ENCODE data around the gene HSD17B14. TPM values are rescaled to one million over a fixed set of nuclear protein-coding genes. Genes with fewer than 3 reads are reported as not detected.
A peak's percentile ranks its signal among the peaks of the same experiment; 100 is the strongest.
"Not testable (repeated sequence)": the region's sequence is repeated elsewhere in the genome, so short reads cannot be mapped to it uniquely, and the experiment has no call there.

The HSD17B14 gene
- total RNA-seq, 1 experiment from 2014 or later = 58.9 TPM

GRCh38 chr19:48870048-48870447 lies 33.8 kb upstream of the HSD17B14 start:
- in situ Hi-C loops (cut with HindIII; ENCODE audit: low pct_unique_long_range_greater_than_20kb, low sequenced_read_pairs) = no loop called here

GRCh38 chr19:48868114-48868886 lies 32.0 kb upstream of the HSD17B14 start, which contains the start of gene PLEKHA4:
Gene PLEKHA4 (minus strand): TSS chr19:48868617. CDS start chr19:48867620, 997 bp downstream.
- in situ Hi-C loops (cut with HindIII; ENCODE audit: low pct_unique_long_range_greater_than_20kb, low sequenced_read_pairs) = no loop called here

More at GRCh38 chr19:48870048-48870447, 33.8 kb upstream of the HSD17B14 start:
- no peak for DNase-seq (ENCODE audit: low read depth, low spot score)

GRCh38 chr19:48867746-48868113 lies 31.4 kb upstream of the HSD17B14 start:
- in situ Hi-C loops (cut with HindIII; ENCODE audit: low pct_unique_long_range_greater_than_20kb, low sequenced_read_pairs) = no loop called here
- DNase-seq (ENCODE audit: low read depth, low spot score) = no peak

More at GRCh38 chr19:48868114-48868886, 32.0 kb upstream of the HSD17B14 start, which contains the start of gene PLEKHA4:
- DNase-seq (ENCODE audit: low read depth, low spot score) = peak; percentile 52

- DNase-seq (ENCODE audit: low read depth, low spot score) = no peak
- in situ Hi-C loops (cut with HindIII; ENCODE audit: low pct_unique_long_range_greater_than_20kb, low sequenced_read_pairs) = no loop called here
These were observed 30.9 kb upstream of the HSD17B14 start for GRCh38 chr19:48867123-48867745.

- in situ Hi-C loops (cut with HindIII; ENCODE audit: low pct_unique_long_range_greater_than_20kb, low sequenced_read_pairs) = no loop called here
- DNase-seq (ENCODE audit: low read depth, low spot score) = no peak
These were observed 30.4 kb upstream of the HSD17B14 start for GRCh38 chr19:48866692-48867091.

- in situ Hi-C loops (cut with HindIII; ENCODE audit: low pct_unique_long_range_greater_than_20kb, low sequenced_read_pairs) = no loop called here
These were observed 26.5 kb upstream of the HSD17B14 start for GRCh38 chr19:48862827-48863226.

GRCh38 chr19:48861313-48861712 lies 25.0 kb upstream of the HSD17B14 start:
- in situ Hi-C loops (cut with HindIII; ENCODE audit: low pct_unique_long_range_greater_than_20kb, low sequenced_read_pairs) = no loop called here
- DNase-seq (ENCODE audit: low read depth, low spot score) = no peak

More at GRCh38 chr19:48862827-48863226, 26.5 kb upstream of the HSD17B14 start:
- DNase-seq (ENCODE audit: low read depth, low spot score) = no peak

GRCh38 chr19:48859711-48860572 lies 23.7 kb upstream of the HSD17B14 start:
- in situ Hi-C loops (cut with HindIII; ENCODE audit: low pct_unique_long_range_greater_than_20kb, low sequenced_read_pairs) = no loop called here
- DNase-seq (ENCODE audit: low read depth, low spot score) = no peak

- no peak for DNase-seq (ENCODE audit: low read depth, low spot score)
- in situ Hi-C loops (cut with HindIII; ENCODE audit: low pct_unique_long_range_greater_than_20kb, low sequenced_read_pairs) = no loop called here
These were observed 22.9 kb upstream of the HSD17B14 start for GRCh38 chr19:48858984-48859710.

GRCh38 chr19:48856921-48857320 lies 20.6 kb upstream of the HSD17B14 start:
- DNase-seq (ENCODE audit: low read depth, low spot score) = no peak
- in situ Hi-C loops (cut with HindIII; ENCODE audit: low pct_unique_long_range_greater_than_20kb, low sequenced_read_pairs) = no loop called here

GRCh38 chr19:48854103-48854502 lies 17.8 kb upstream of the HSD17B14 start:
- in situ Hi-C loops (cut with HindIII; ENCODE audit: low pct_unique_long_range_greater_than_20kb, low sequenced_read_pairs) = no loop called here
- no peak for DNase-seq (ENCODE audit: low read depth, low spot score)

GRCh38 chr19:48853483-48853882 lies 17.2 kb upstream of the HSD17B14 start:
- no peak for DNase-seq (ENCODE audit: low read depth, low spot score)
- in situ Hi-C loops (cut with HindIII; ENCODE audit: low pct_unique_long_range_greater_than_20kb, low sequenced_read_pairs) = no loop called here

- in situ Hi-C loops (cut with HindIII; ENCODE audit: low pct_unique_long_range_greater_than_20kb, low sequenced_read_pairs) = no loop called here
These were observed 16.0 kb upstream of the HSD17B14 start for GRCh38 chr19:48852292-48852691.

GRCh38 chr19:48846659-48847058 lies 10.4 kb upstream of the HSD17B14 start:
- in situ Hi-C loops (cut with HindIII; ENCODE audit: low pct_unique_long_range_greater_than_20kb, low sequenced_read_pairs); DNase-seq (ENCODE audit: low read depth, low spot score): not testable (repeated sequence)

More at GRCh38 chr19:48852292-48852691, 16.0 kb upstream of the HSD17B14 start:
- no peak for DNase-seq (ENCODE audit: low read depth, low spot score)

GRCh38 chr19:48845384-48845783 lies 9.1 kb upstream of the HSD17B14 start:
- DNase-seq (ENCODE audit: low read depth, low spot score) = no peak
- in situ Hi-C loops (cut with HindIII; ENCODE audit: low pct_unique_long_range_greater_than_20kb, low sequenced_read_pairs) = no loop called here

GRCh38 chr19:48844472-48844871 lies 8.2 kb upstream of the HSD17B14 start:
- DNase-seq (ENCODE audit: low read depth, low spot score) = peak; percentile 69
- in situ Hi-C loops (cut with HindIII; ENCODE audit: low pct_unique_long_range_greater_than_20kb, low sequenced_read_pairs) = no loop called here

- DNase-seq (ENCODE audit: low read depth, low spot score) = peak; percentile 78
- in situ Hi-C loops (cut with HindIII; ENCODE audit: low pct_unique_long_range_greater_than_20kb, low sequenced_read_pairs) = no loop called here
These were observed 6.5 kb upstream of the HSD17B14 start for GRCh38 chr19:48842789-48843162.
